Activated CD4-positive, alpha-beta T cell treated with anti-CD3 and anti-CD28 coated beads, Interleukin-2, amount 50 U/mL, for 48 hours (primary cell): Measurements from ENCODE around the gene OR2T5.
"Not testable (repeated sequence)": the region's sequence is repeated elsewhere in the genome, so short reads cannot be mapped to it uniquely, and the experiment has no call there.

Experiments used
- DNase-seq, 2 experiments: peaks; one replicate each; pipeline ENCODE4 v3.0.0-alpha.2; 2020

Gene OR2T5

GRCh38 chr1:248488289-248488688 is at the start of gene OR2T5:
Gene OR2T5 (plus strand): TSS chr1:248488589. CDS start chr1:248488589, 0 bp downstream.
- not testable (repeated sequence) for DNase-seq

- not testable (repeated sequence) for DNase-seq
Measured at GRCh38 chr1:248438668-248439067, 49.7 kb upstream of the OR2T5 start.

- not testable (repeated sequence) for DNase-seq
Measured at GRCh38 chr1:248439283-248439682, 49.1 kb upstream of the OR2T5 start.

GRCh38 chr1:248442500-248443277 is 45.7 kb upstream of the OR2T5 start:
- DNase-seq, result not testable (repeated sequence)

- DNase-seq, result not testable (repeated sequence)
Measured at GRCh38 chr1:248444603-248445002, 43.8 kb upstream of the OR2T5 start.

GRCh38 chr1:248445399-248445798 is 43.0 kb upstream of the OR2T5 start, which contains the start of gene OR2T2:
Gene OR2T2 (plus strand): TSS chr1:248445637. CDS start chr1:248452798, 7,161 bp downstream.
- not testable (repeated sequence) for DNase-seq

- not testable (repeated sequence) for DNase-seq
Measured at GRCh38 chr1:248448409-248449074, 39.8 kb upstream of the OR2T5 start.

GRCh38 chr1:248449821-248450465 is 38.4 kb upstream of the OR2T5 start:
- not testable (repeated sequence) for DNase-seq

- not testable (repeated sequence) for DNase-seq
Measured at GRCh38 chr1:248450466-248451145, 37.8 kb upstream of the OR2T5 start.

- not testable (repeated sequence) for DNase-seq
Measured at GRCh38 chr1:248453619-248454018, 34.8 kb upstream of the OR2T5 start.

GRCh38 chr1:248455045-248455444 is 33.3 kb upstream of the OR2T5 start:
- not testable (repeated sequence) for DNase-seq

GRCh38 chr1:248456635-248457034 is 31.8 kb upstream of the OR2T5 start:
- DNase-seq, result not testable (repeated sequence)

- DNase-seq, result not testable (repeated sequence)
Measured at GRCh38 chr1:248459117-248459516, 29.3 kb upstream of the OR2T5 start.

- no peak for DNase-seq
Measured at GRCh38 chr1:248471154-248471553, 17.2 kb upstream of the OR2T5 start.

- not testable (repeated sequence) for DNase-seq
Measured at GRCh38 chr1:248472111-248472510, 16.3 kb upstream of the OR2T5 start.

GRCh38 chr1:248473051-248473450 is 15.3 kb upstream of the OR2T5 start, which contains the start of gene OR2T3:
Gene OR2T3 (plus strand): TSS chr1:248473351. CDS start chr1:248473351, 0 bp downstream.
- DNase-seq, result not testable (repeated sequence)

- DNase-seq, result not testable (repeated sequence)
Measured at GRCh38 chr1:248475660-248476059, 12.7 kb upstream of the OR2T5 start.

GRCh38 chr1:248481686-248482579 is 6.5 kb upstream of the OR2T5 start:
- DNase-seq, result peak; percentile 11 to 21

GRCh38 chr1:248496661-248497060 is 8.3 kb downstream of the OR2T5 start:
- not testable (repeated sequence) for DNase-seq

- not testable (repeated sequence) for DNase-seq
Measured at GRCh38 chr1:248500305-248501035, 12.1 kb downstream of the OR2T5 start.

- not testable (repeated sequence) for DNase-seq
Measured at GRCh38 chr1:248507773-248508172, 19.4 kb downstream of the OR2T5 start, which contains the start of gene OR2G6. Gene OR2G6 (plus strand): TSS chr1:248508073. CDS start chr1:248521647, 13,574 bp downstream.
